B cell (primary cell): Measurements from ENCODE around the gene THSD4. TPM values are rescaled to one million over a fixed set of nuclear protein-coding genes. Genes with fewer than 3 reads are reported as not detected.

Experiments used
- ATAC-seq: fragments of 200-7000 bp; cut with Tn5 transposase; one replicate; pipeline ENCODE4 v1.10.0; 2021; ENCODE audit warnings: low read depth, mild to moderate bottlenecking, moderate number of reproducible peaks, moderate library complexity
- CTCF ChIA-PET: fragments of 350-600 bp; sonication (Branson Sonifier 250); formaldehyde crosslinking; loops from one replicate; lab custom pipeline; 2021; ENCODE audit warnings: antibody characterized with exemption, inconsistent platforms; lab: Charles Lee
- POLR2A ChIA-PET: fragments of 350-600 bp; sonication (Branson Sonifier 250); formaldehyde crosslinking; loops from one replicate; lab custom pipeline; 2021; ENCODE audit warnings: antibody characterized with exemption; lab: Charles Lee
- DNase-seq: peaks from one replicate; pipeline ENCODE4 v3.0.0; 2013
- H2AFZ ChIP-seq: 2 replicates; pipeline ENCODE4 v1.6.1; 2012; ENCODE audit warnings: mild to moderate bottlenecking, low read depth, low read length; ENCODE audit not compliant: insufficient read depth, poor library complexity, severe bottlenecking
- H3K27ac ChIP-seq, 2 donors: 1 replicate in 1 of 2; 2 replicates in 1 of 2; pipeline ENCODE4 v1.5.1; 2012 to 2013; ENCODE audit warnings: low read length in 2 of 2, mild to moderate bottlenecking in 2 of 2, moderate library complexity in 1 of 2
- H3K27me3 ChIP-seq, 4 experiments: fragments of 200-600 bp in 1 of 4; sonication (generic) in 1 of 4; replicated peaks in 1 of 4; 1 replicate in 2 of 4; 2 replicates in 2 of 4; pipeline versions ENCODE4 v1.6.1 to v1.7.0; 2013 to 2016; ENCODE audit warnings: low read length in 3 of 4, mild to moderate bottlenecking in 2 of 4, mixed read lengths in 1 of 4, moderate library complexity in 1 of 4; ENCODE audit not compliant: insufficient read depth in 4 of 4, control insufficient read depth in 3 of 4; ENCODE audit errors: control extremely low read depth in 1 of 4
- H3K36me3 ChIP-seq, 2 experiments: replicated peaks in 1 of 2; 1 replicate in 1 of 2; 2 replicates in 1 of 2; pipeline versions ENCODE4 v1.6.1 to v1.7.1; 2013; ENCODE audit warnings: low read length in 1 of 2; ENCODE audit not compliant: insufficient read depth in 2 of 2, control insufficient read depth in 1 of 2; ENCODE audit errors: control extremely low read depth in 1 of 2, extremely low read depth in 1 of 2
- H3K4me1 ChIP-seq, 2 donors: fragments of 200-600 bp in 1 of 2; sonication (generic) in 1 of 2; 1 replicate in 1 of 2; 2 replicates in 1 of 2; pipeline versions ENCODE4 v1.5.1 to v1.6.1; 2013 to 2017; ENCODE audit warnings: low read length in 2 of 2; ENCODE audit not compliant: control insufficient read depth in 2 of 2, insufficient read depth in 2 of 2
- H3K4me2 ChIP-seq: replicated peaks from 2 replicates; pipeline ENCODE3; 2012; ENCODE audit warnings: mild to moderate bottlenecking, low read depth, low read length; ENCODE audit not compliant: poor library complexity, severe bottlenecking
- H3K4me3 ChIP-seq, 5 experiments: fragments of 200-600 bp in 1 of 5; sonication (generic) in 1 of 5; 1 replicate in 3 of 5; 2 replicates in 2 of 5; pipeline versions ENCODE4 v1.5.1 to v1.7.0; 2011 to 2016; ENCODE audit warnings: low read length in 4 of 5, mild to moderate bottlenecking in 4 of 5, low read depth in 2 of 5, control low read depth in 1 of 5, moderate library complexity in 1 of 5; ENCODE audit not compliant: insufficient read depth in 1 of 5; ENCODE audit errors: control extremely low read depth in 1 of 5, extremely low read depth in 1 of 5
- H3K79me2 ChIP-seq: fragments of 200-600 bp; sonication (generic); one replicate; pipeline ENCODE4 v1.6.0; 2016; ENCODE audit warnings: low read length; ENCODE audit not compliant: control insufficient read depth, insufficient read depth
- H3K9ac ChIP-seq: fragments of 200-600 bp; sonication (generic); 2 replicates; pipeline ENCODE4 v1.6.1; 2017; ENCODE audit warnings: mild to moderate bottlenecking, low read length, moderate library complexity
- H3K9me3 ChIP-seq, 3 donors: one replicate each; pipeline versions ENCODE4 v1.6.1 to v1.7.1; 2013; ENCODE audit warnings: low read length in 2 of 3; ENCODE audit not compliant: control insufficient read depth in 2 of 3, insufficient read depth in 1 of 3; ENCODE audit errors: control extremely low read depth in 1 of 3
- H4K20me1 ChIP-seq: 2 replicates; pipeline ENCODE4 v1.6.0; 2012; ENCODE audit warnings: mild to moderate bottlenecking, low read length; ENCODE audit not compliant: insufficient read depth, control insufficient read depth, poor library complexity, severe bottlenecking
- H3K27ac Mint-ChIP-seq: one replicate; pipeline ENCODE4 v1.8.0; 2021; ENCODE audit warnings: mixed read lengths
- H3K27me3 Mint-ChIP-seq: one replicate; pipeline ENCODE4 v1.8.0; 2021; ENCODE audit warnings: mixed read lengths
- H3K4me1 Mint-ChIP-seq: one replicate; pipeline ENCODE4 v1.8.0; 2021; ENCODE audit warnings: mixed read lengths
- H3K4me3 Mint-ChIP-seq: one replicate; pipeline ENCODE4 v1.8.0; 2021; ENCODE audit warnings: mixed read lengths
- H3K9me3 Mint-ChIP-seq: one replicate; pipeline ENCODE4 v1.8.0; 2022; ENCODE audit warnings: mixed read lengths; ENCODE audit not compliant: insufficient read depth
- EZH2 ChIP-seq: IDR thresholded peaks from 2 replicates; pipeline ENCODE4 v1.6.1; 2012; ENCODE audit warnings: borderline replicate concordance, low read depth, mild to moderate bottlenecking, moderate library complexity, low read length; ENCODE audit not compliant: insufficient read depth, poor library complexity, severe bottlenecking
- WGBS: methylation state at CpG from one replicate; pipeline ENCODE4 v1.1.5; 2013; ENCODE audit warnings: missing lambda C conversion rate; ENCODE audit not compliant: insufficient coverage; 5-methylcytosine and 5-hydroxymethylcytosine counted together
- intact Hi-C: fragments of 100-400 bp; cut with micrococcal nuclease; formaldehyde crosslinking; loops from one replicate; pipeline ENCODE4 v1.10.0; 2022
- polyA plus RNA-seq: library from polyadenylated mRNA; depleted of rRNA; stranded (reverse); fragments of >200 nt; gene quantifications from 2 replicates; pipeline ENCODE4 v1.2.3, GENCODE V29; 2012
- total RNA-seq, 2 donors: library from RNA; stranded (reverse); fragments of 120-200 nt in 1 of 2; gene quantifications; 1 replicate in 1 of 2; 2 replicates in 1 of 2; pipeline versions ENCODE4 v1.2.3 to v1.2.4, GENCODE V29; 2013 to 2022
- TF ChIP-seq, protein P1 (sequence below): fragments of 200-600 bp; IDR thresholded peaks from one replicate; pipeline ENCODE4 v1.8.0; 2022; ENCODE audit warnings: antibody characterized with exemption, mild to moderate bottlenecking

The THSD4 gene
- total and polyA plus RNA-seq, 2 donors (not counting 1 experiment from before 2014, with no cell fraction given) = not detected

DNA sequence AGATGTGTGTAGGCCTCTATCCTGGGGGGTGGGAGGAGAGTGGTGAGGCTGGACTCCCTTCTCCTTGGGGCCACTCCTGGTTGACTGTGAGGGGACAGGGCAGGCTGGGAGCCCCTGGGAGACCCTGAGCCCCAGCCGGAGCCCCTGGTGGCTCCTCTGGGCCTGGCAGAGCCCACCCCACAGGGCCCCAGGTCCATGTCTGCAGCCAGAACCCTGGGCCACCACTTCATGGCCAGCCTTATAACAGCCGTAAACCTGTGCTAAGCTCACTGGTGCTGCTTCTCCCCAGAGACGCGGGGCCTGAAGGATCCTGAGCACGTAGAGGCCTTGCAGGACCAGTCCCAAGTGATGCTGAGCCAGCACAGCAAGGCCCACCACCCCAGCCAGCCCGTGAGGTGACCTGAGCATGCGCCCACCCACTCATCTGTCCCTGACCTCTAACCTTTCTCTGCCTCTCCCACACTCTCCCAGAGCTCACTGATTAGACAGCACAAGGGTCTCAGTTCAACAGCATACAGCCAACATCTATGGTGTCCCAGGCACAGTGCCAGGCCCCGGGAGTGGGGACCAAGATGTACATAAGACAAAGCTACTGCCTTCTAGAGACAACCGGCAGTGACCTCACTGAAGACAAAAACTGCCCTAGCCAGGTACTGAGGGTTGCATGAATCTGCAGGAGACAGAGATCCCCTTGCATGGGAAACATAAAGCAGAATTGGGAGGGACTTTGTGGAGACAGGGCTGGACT, 698.6 kb downstream of the THSD4 start:
- CTCF ChIA-PET = no interaction called here
- intact Hi-C loops = no loop called here

DNA sequence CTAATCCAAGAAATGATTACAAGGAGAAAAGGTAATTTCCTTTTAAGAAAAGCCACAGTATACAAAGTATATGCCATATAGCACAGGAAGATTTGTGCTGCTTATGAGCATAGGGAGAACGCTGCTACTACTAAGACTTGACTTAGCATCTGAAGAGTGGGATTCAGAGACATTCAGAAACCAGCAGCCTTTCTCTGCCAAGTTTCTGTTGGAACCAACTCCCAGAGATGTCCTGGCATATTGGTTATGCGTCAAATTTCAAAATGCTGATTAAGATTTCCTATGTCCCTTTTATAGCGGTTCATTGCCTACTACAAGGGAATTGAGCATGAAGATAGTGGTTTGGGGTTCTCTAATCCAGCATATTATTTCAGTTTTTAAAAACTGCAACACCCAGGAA, 700.0 kb downstream of the THSD4 start:
- CTCF ChIA-PET = no interaction called here
- no peak overlapping the region for H2AFZ ChIP-seq
- Mint-ChIP-seq H3K9me3 (peaks cover 6% of the 10 kb centered on the region), H3K4me1 (no peaks in the 10 kb centered on the region), H3K27ac (no peak overlapping the region), H3K27me3 (no peaks in the 10 kb centered on the region), H3K4me3 (no peak overlapping the region)
- H3K79me2 ChIP-seq = no peaks in the 10 kb centered on the region
- POLR2A ChIA-PET = no interaction called here
- 100% methylated on average over 1 of the region's 3 CpGs for WGBS
- intact Hi-C loops = no loop called here
- H3K4me1 ChIP-seq = no peaks in the 10 kb centered on the region
- ATAC-seq (no peak), DNase-seq (no peak)
- no peaks in the 10 kb centered on the region for H3K36me3 ChIP-seq
- no peak overlapping the region for H3K4me3 ChIP-seq
- H3K9me3 ChIP-seq = peaks cover 0 to 6% (median 4%) of the 10 kb centered on the region in 3 donors
- no peaks in the 10 kb centered on the region for H4K20me1 ChIP-seq
- TF ChIP-seq EZH2 = no peak
- TF ChIP-seq, protein P1, sequence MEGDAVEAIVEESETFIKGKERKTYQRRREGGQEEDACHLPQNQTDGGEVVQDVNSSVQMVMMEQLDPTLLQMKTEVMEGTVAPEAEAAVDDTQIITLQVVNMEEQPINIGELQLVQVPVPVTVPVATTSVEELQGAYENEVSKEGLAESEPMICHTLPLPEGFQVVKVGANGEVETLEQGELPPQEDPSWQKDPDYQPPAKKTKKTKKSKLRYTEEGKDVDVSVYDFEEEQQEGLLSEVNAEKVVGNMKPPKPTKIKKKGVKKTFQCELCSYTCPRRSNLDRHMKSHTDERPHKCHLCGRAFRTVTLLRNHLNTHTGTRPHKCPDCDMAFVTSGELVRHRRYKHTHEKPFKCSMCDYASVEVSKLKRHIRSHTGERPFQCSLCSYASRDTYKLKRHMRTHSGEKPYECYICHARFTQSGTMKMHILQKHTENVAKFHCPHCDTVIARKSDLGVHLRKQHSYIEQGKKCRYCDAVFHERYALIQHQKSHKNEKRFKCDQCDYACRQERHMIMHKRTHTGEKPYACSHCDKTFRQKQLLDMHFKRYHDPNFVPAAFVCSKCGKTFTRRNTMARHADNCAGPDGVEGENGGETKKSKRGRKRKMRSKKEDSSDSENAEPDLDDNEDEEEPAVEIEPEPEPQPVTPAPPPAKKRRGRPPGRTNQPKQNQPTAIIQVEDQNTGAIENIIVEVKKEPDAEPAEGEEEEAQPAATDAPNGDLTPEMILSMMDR = no peak
- no peak overlapping the region for H3K4me2 ChIP-seq
- H3K9ac ChIP-seq = no peak overlapping the region
- H3K27ac ChIP-seq = no peak overlapping the region
- H3K27me3 ChIP-seq = no peaks in the 10 kb centered on the region

More for the DNA sequence above, 698.6 kb downstream of the THSD4 start:
- Histone ChIP-seq H3K4me3 (no peak overlapping the region), H3K36me3 (no peaks in the 10 kb centered on the region), H3K9ac (no peak overlapping the region), H3K27me3 (no peaks in the 10 kb centered on the region), H3K79me2 (no peaks in the 10 kb centered on the region), H3K9me3 (peaks cover 0 to 6% (median 0%) of the 10 kb centered on the region in 3 donors), H3K4me2 (no peak overlapping the region), H4K20me1 (no peaks in the 10 kb centered on the region), H3K4me1 (no peaks in the 10 kb centered on the region), H2AFZ (no peak overlapping the region), H3K27ac (no peak overlapping the region)
- Mint-ChIP-seq H3K27me3 (no peaks in the 10 kb centered on the region), H3K9me3 (no peaks in the 10 kb centered on the region), H3K27ac (no peak overlapping the region), H3K4me3 (no peak overlapping the region), H3K4me1 (no peaks in the 10 kb centered on the region)
- DNase-seq = no peak
- no peak for ATAC-seq
- TF ChIP-seq EZH2 = no peak
- TF ChIP-seq, protein P1 = no peak
- POLR2A ChIA-PET = no interaction called here
- 90% methylated on average over 8 of the region's 9 CpGs for WGBS
